GDM1 (cell line): Measurements from ENCODE around the gene EME1.

Source experiments
- DNase-seq: peaks from one replicate; lab custom pipeline; 2025; lab: John Stamatoyannopoulos, UW

EME1 gene

GRCh38 chr17:50348522-50349242 lies 24.3 kb upstream of the EME1 start:
- no peak for DNase-seq

GRCh38 chr17:50349243-50349600 lies 23.8 kb upstream of the EME1 start:
- DNase-seq: no peak

- DNase-seq: no peak
These were observed 22.3 kb upstream of the EME1 start for GRCh38 chr17:50350733-50351132.

DNA sequence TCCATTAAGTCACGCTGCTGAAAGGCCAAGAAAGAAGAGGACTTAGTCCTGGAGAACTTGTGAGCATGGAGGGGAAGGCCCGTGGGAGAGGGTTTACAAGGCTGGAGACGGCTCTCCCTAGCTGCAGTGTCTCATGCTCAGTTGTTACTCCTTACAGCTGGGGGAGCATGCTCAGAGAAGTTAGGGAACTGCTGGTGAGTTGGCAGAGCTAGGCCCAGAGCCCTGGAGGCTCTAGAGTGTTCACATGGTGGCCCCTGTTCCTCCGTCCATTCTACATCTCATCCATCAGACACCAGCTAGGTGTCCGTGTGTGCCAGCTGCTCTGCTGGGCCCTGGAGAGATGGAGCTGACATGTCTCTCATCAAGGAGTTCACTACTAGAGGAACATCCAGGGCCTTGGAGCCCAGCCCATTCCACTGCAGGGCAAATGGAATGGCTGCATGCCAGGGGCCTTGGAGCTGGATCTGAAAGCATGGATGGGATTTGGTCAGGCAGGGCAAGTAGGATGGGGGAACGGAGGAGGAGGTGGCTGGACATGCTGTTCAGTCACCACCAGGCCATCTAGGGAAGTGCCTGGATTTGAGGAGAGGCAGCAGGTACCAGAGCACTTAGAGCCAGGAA lies 20.8 kb upstream of the EME1 start:
- DNase-seq: no peak

DNA sequence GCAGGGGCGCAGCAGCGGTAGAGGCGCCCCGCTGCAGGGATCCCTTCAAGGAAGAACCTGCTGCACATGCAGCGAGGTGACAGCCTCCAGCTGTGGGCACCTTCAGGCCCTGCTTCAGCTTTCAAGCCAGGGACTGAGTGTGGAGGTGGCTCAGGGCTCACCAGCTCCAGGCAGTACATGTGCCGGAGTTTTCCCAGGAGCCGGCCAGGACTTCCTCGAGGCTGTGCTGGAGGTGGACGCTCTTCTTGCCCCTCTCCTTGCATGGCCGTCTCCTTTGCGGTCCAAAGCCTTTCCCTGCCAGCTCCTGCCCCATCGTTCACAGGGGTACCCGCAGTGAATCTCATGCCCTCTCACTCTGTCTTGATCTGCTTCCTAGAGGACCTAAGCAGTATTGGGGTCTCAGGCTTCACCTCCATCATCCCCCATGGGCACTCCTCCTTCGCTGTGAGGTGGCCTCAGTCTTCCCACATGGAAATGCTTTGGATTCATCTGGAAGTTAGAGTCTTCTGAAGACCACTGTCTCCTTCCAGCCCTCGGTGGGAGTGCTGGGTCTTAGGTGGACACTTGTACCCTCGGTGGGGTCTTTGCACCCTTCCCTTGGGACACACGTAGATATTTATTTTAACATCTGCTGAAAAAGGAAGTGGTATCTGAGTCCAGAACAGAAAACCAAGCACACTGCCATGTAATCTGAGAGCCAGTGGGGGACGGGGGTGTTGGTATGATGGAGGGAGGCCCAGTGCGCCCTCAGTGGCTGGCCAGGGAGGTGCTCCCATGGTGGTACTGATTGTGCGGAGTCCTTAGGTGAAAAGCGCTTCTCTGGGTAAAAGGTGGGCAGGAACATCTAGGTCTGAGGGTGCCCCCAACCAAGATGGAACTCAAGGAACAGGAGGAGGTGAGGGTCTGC lies 20.1 kb upstream of the EME1 start:
- DNase-seq: no peak

GRCh38 chr17:50353600-50354195 lies 19.3 kb upstream of the EME1 start:
- DNase-seq: no peak

- no peak for DNase-seq
These were observed 18.8 kb upstream of the EME1 start for GRCh38 chr17:50354198-50354597.

GRCh38 chr17:50354776-50355175 lies 18.3 kb upstream of the EME1 start:
- no peak for DNase-seq

DNA sequence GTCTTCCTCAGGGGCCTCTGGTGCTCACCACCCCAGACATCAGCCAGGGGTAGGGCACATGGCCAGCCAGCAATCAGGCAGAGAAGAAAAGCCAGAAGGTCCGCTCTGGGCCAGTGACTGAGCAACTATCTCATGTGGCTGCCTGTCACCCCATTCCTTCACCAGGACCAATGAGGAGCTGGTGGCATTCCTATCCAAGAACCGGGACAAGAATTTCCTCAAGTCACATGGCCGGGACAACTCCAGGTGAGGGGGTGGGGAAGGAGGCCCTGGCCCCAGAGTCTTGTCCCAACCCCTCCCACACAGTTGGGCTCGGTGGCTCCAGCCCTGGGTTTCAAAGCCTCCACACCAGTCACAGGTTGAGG lies 17.7 kb upstream of the EME1 start:
- DNase-seq: no peak

DNA sequence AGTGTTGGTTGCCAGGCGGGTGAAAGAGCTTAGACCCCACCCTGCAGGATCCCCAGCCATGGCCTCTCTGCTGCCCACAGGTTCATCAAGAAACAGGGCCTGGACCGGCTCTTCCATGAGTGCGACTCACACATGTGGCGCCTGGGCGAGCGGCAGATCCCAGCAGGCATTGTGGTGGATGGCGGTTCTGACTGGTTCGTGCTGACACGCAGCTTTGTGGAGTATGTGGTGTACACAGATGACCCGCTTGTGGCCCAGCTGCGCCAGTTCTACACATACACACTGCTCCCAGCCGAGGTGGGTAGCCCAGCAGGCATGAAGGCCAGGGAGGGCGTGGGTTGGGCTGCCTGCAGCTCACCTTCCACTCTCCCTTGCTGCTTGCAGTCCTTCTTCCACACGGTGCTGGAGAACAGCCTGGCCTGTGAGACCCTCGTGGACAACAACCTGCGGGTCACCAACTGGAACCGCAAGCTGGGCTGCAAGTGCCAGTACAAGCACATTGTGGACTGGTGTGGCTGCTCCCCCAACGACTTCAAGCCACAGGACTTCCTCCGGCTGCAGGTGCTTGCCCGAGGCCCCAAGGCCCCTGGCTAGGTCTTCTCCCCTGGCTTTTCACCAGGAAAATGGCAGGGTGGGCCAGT lies 17.2 kb upstream of the EME1 start:
- no peak for DNase-seq

DNA sequence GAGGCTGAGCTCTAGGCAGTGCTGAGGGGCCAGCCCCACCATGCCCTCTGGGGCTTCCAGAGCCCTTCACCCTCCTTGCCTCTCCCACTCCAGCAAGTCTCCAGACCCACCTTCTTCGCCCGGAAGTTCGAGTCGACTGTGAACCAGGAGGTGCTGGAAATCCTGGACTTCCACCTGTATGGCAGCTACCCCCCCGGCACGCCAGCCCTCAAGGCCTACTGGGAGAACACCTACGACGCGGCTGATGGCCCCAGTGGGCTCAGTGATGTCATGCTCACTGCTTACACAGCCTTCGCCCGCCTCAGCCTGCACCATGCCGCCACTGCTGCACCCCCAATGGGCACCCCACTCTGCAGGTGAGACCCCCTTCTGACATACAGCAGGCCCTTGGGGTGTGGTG lies 16.6 kb upstream of the EME1 start:
- no peak for DNase-seq

GRCh38 chr17:50356892-50357510 lies 16.0 kb upstream of the EME1 start:
- no peak for DNase-seq

GRCh38 chr17:50358177-50358576 lies 14.9 kb upstream of the EME1 start:
- DNase-seq: no peak

DNA sequence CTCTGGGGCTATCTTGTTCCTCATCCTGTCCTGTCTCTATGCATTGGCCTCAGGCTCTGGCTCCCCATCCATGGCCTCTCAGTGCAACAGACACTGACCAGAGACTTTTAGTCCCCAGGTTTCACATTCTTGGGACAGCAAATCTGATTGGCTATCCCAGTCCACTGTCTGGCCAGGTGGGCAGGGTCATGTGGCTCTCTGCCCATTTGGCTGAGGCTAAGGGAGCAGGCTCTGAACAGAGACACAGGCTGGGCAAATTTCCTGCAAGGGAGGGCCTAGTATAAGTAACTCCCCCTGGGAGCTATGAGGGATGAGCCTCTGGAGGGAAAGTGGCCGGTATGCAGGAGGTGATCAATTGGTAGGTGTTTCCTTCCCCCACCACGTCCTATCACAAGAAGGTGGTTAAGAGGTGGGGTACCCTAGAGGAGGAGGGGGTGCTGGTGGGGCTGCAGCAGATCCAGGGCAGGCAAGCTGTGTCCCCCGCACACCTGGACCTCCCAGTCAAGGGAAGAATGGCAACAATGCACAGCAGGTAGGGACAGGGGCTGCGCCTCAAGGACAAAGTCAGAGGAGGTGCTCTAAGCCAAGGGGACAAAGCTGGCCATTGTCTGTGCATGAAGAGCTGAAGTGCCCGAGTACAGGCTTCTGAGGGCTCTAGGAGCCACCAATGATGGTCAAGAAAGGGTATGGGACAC lies 13.9 kb upstream of the EME1 start:
- DNase-seq: no peak

DNA sequence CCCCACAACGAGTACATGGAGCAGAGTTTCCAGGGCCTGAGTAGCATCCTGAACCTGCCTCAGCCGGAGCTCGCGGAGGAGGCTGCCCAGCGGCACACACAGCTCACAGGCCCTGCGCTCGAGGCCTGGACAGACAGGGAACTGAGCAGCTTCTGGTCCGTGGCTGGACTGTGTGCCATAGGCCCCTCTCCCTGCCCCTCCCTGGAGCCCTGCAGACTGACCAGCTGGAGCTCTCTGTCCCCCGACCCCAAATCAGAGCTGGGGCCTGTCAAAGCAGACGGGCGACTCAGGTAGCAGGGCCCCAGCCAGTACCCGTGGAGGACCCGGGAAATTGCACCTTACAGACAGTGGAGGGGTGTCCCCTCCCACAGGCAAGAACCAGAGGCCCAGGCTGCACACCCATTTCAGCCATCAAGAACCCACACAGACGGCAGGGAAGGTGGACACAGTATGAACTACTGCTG lies 13.0 kb upstream of the EME1 start:
- DNase-seq: no peak

- DNase-seq: no peak
These were observed 12.4 kb upstream of the EME1 start for GRCh38 chr17:50360486-50361115.

- peak; percentile 53 for DNase-seq
These were observed 11.2 kb upstream of the EME1 start for GRCh38 chr17:50361561-50362480.

DNA sequence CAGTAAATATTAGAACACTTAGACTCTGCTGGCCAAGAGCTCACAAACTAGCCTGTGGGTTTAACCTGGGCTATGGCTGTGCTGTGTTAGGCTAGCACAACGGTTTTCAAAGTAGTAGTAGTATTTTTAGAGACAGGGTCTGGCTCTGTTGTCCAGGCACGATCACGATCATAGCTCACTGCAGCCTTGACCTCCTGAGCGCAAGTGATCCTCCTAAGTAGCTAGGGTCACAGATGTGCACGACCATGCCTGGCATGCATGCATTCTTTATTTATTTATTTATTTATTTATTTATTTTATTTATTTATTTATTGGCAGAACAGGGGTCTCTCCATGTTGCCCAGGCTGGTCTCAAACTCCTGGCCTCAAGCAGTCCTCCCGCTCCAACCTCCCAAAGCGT lies 10.4 kb upstream of the EME1 start:
- no peak for DNase-seq
